ENCODE results near the gene DNAJB5.

DNA sequence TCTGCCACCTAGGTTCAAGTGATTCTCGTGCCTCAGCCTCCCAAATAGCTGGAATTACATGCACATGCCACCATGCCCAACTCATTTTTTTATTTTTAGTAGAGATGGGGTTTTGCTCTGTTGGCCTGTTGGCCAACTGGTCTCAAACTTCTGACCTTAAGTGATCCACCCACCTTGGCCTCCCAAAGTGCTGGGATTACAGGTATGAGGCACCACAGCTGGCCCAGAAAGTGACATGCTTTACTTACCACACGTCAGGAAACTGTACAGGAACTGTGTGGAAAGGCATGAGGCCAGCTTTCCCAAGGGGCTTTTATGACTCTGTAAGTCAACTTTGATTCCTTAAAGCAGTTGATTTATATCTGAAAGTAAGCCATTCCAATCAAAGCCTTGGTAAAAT lies 25.0 kb downstream of the DNAJB5 start:
- TF ChIP-seq POLR2A (IDR thresholded peaks at IDR 0.05; ENCODE audit: low read length) (no peak), GATA1 (IDR thresholded peaks at IDR 0.05; ENCODE audit: low read depth, low read length) (no peak)

All from erythroblast (primary cell).